ENCODE measurements around the gene NOVA2. TPM values are rescaled to one million over a fixed set of nuclear protein-coding genes. Genes with fewer than 3 reads are reported as not detected.

Gene NOVA2
- total RNA-seq, 1 experiment from 2014 or later, result not detected

GRCh38 chr19:45895519-45895972 lies 78.1 kb downstream of the NOVA2 start:
- POLR2A ChIA-PET, result interaction anchor here (0.8 kb wide), 1 partner anchor 9 kb away, joined by 5 read pairs; the partner anchor contains the start of gene IRF2BP1
- H3K27ac Mint-ChIP-seq (ENCODE audit: low read depth, unreplicated experiment), result no peak overlapping the region
- no peak for TF ChIP-seq CTCF (IDR thresholded peaks at IDR 0.05; ENCODE audit: unreplicated experiment)
- no TSS peak for BruUV-seq (replicated peaks)
- CTCF ChIA-PET, result interaction anchor here (2.3 kb wide), 1 partner anchor 12 kb away, joined by 9 read pairs; no protein-coding TSS in a partner anchor
- no peaks in the 10 kb centered on the region for H3K27me3 Mint-ChIP-seq (ENCODE audit: insufficient read depth, unreplicated experiment)
- H3K4me1 Mint-ChIP-seq (ENCODE audit: insufficient read depth, unreplicated experiment), result peaks cover 6% of the 10 kb centered on the region
- H3K9me3 Mint-ChIP-seq (ENCODE audit: unreplicated experiment), result no peaks in the 10 kb centered on the region
- H3K4me3 Mint-ChIP-seq (ENCODE audit: unreplicated experiment), result no peak overlapping the region
- intact Hi-C loops (cut with micrococcal nuclease), result no loop called here
- peaks cover 53% of the 10 kb centered on the region for H3K36me3 Mint-ChIP-seq (ENCODE audit: insufficient read depth, unreplicated experiment)
- DNase-seq (ENCODE audit: unreplicated experiment), result no peak

GRCh38 chr19:45890877-45891276 lies 82.8 kb downstream of the NOVA2 start:
- Mint-ChIP-seq H3K36me3 (ENCODE audit: insufficient read depth, unreplicated experiment) (peaks cover 25% of the 10 kb centered on the region), H3K9me3 (ENCODE audit: unreplicated experiment) (no peaks in the 10 kb centered on the region), H3K27me3 (ENCODE audit: insufficient read depth, unreplicated experiment) (no peaks in the 10 kb centered on the region), H3K4me3 (ENCODE audit: unreplicated experiment) (no peak overlapping the region), H3K27ac (ENCODE audit: low read depth, unreplicated experiment) (no peak overlapping the region), H3K4me1 (ENCODE audit: insufficient read depth, unreplicated experiment) (peaks cover 3% of the 10 kb centered on the region)
- no peak for TF ChIP-seq CTCF (IDR thresholded peaks at IDR 0.05; ENCODE audit: unreplicated experiment)
- ChIA-PET POLR2A (interaction anchor here (0.6 kb wide), 1 partner anchor 410 kb away, joined by 3 read pairs; no protein-coding TSS in a partner anchor), CTCF (interaction anchor here (1.7 kb wide), 1 partner anchor 11 kb away, joined by 8 read pairs; the partner anchor contains the start of gene MYPOP)
- no peak for DNase-seq (ENCODE audit: unreplicated experiment)
- BruUV-seq (replicated peaks), result no TSS peak
- intact Hi-C loops (cut with micrococcal nuclease), result no loop called here

DNA sequence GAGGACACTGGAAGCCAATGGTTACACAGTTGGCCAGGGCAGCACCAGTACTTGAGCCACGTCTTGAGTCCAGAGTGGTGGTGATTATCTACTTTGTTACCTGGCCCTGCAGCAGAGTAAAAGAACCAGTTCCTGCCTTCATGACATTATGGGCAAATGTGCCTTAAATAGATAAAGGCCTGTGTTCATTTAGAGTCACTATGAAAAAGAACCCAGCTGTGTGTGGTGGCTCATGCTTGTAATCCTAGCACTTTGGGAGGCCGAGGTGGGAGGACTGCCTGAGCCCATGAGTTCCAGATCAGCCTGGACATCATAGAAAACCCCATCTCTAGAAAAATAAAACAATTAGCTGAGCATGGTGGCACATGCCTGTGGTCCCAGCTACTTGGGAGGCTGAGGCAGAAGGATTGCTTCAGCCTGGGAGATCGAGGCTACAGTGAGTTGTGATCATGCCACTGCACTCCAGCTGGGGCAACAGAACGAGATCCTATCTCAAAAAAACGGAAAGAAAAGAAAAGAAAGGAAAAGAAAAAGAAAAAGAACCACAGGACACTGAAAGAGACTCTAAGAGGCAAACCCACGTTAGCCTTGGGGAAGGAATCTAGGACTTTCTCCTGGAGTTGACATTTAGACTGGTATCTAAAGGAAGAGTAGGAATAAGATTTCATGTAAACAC lies 84.3 kb downstream of the NOVA2 start:
- POLR2A ChIA-PET, result no interaction called here
- Mint-ChIP-seq H3K27ac (ENCODE audit: low read depth, unreplicated experiment) (no peak overlapping the region), H3K36me3 (ENCODE audit: insufficient read depth, unreplicated experiment) (peaks cover 18% of the 10 kb centered on the region), H3K4me1 (ENCODE audit: insufficient read depth, unreplicated experiment) (peaks cover 3% of the 10 kb centered on the region), H3K9me3 (ENCODE audit: unreplicated experiment) (no peaks in the 10 kb centered on the region), H3K4me3 (ENCODE audit: unreplicated experiment) (no peak overlapping the region), H3K27me3 (ENCODE audit: insufficient read depth, unreplicated experiment) (no peaks in the 10 kb centered on the region)
- no peak for DNase-seq (ENCODE audit: unreplicated experiment)
- intact Hi-C loops (cut with micrococcal nuclease), result loop anchor here (10.0 kb wide), 1 partner anchor 105 kb away; the partner anchor contains the start of gene CCDC61
- BruUV-seq (replicated peaks), result no TSS peak
- no peak for TF ChIP-seq CTCF (IDR thresholded peaks at IDR 0.05; ENCODE audit: unreplicated experiment)
- CTCF ChIA-PET, result interaction anchor here (0.6 kb wide), 1 partner anchor 40 kb away, joined by 4 read pairs; no protein-coding TSS in a partner anchor

- Mint-ChIP-seq H3K27ac (ENCODE audit: low read depth, unreplicated experiment) (peak overlapping the region; percentile 98), H3K4me3 (ENCODE audit: unreplicated experiment) (peak overlapping the region; percentile 97), H3K4me1 (ENCODE audit: insufficient read depth, unreplicated experiment) (peaks cover 10% of the 10 kb centered on the region), H3K9me3 (ENCODE audit: unreplicated experiment) (no peaks in the 10 kb centered on the region), H3K36me3 (ENCODE audit: insufficient read depth, unreplicated experiment) (peaks cover 18% of the 10 kb centered on the region), H3K27me3 (ENCODE audit: insufficient read depth, unreplicated experiment) (no peaks in the 10 kb centered on the region)
- intact Hi-C loops (cut with micrococcal nuclease), result loop anchor here (10.0 kb wide), 1 partner anchor 108 kb away; the partner anchor contains the start of gene CCDC61
- CTCF ChIA-PET, result no interaction called here
- TF ChIP-seq CTCF (IDR thresholded peaks at IDR 0.05; ENCODE audit: unreplicated experiment), result no peak
- TSS peak; percentile 95 for BruUV-seq (replicated peaks)
- no peak for DNase-seq (ENCODE audit: unreplicated experiment)
- POLR2A ChIA-PET, result interaction anchor here (1.5 to 4.0 kb wide), 8 partner anchors 15 to 133 kb away, joined by 3 to 46 read pairs (median 10); partner anchors contain the start of genes CCDC61, MYPOP, SIX5 and SYMPK
Measured at GRCh38 chr19:45887200-45887710, 86.4 kb downstream of the NOVA2 start.

Measured in MCF 10A (cell line).